AG04450 (cell line): ENCODE results near the gene APOBEC3G. TPM values are rescaled to one million over a fixed set of nuclear protein-coding genes. Genes with fewer than 3 reads are reported as not detected.
"Not testable (repeated sequence)": the region's sequence is repeated elsewhere in the genome, so short reads cannot be mapped to it uniquely, and the experiment has no call there.

Experiments used
- CTCF ChIA-PET: fragments of 300-600, 350-600 bp; formaldehyde crosslinking; extraction: SDS; loops from one replicate; lab custom pipeline; 2022; ENCODE audit warnings: antibody characterized with exemption, inconsistent platforms; lab: Charles Lee
- POLR2A ChIA-PET: fragments of 350-600 bp; formaldehyde crosslinking; extraction: SDS; loops from one replicate; lab custom pipeline; 2021; ENCODE audit warnings: antibody characterized with exemption, inconsistent platforms; lab: Yijun Ruan, JAX
- DNase-seq: peaks from one replicate; pipeline ENCODE4 v3.0.0-alpha.2; 2011; ENCODE audit warnings: low read depth, low spot score
- H3K27ac ChIP-seq: one replicate; pipeline ENCODE4 v1.5.1; 2012; ENCODE audit warnings: low read depth, low read length, control low read depth
- H3K27me3 ChIP-seq: one replicate; pipeline ENCODE4 v1.6.0; 2012; ENCODE audit warnings: low read length; ENCODE audit not compliant: control insufficient read depth, insufficient read depth
- H3K4me3 ChIP-seq: 2 replicates; pipeline ENCODE4 v1.5.1; 2011; ENCODE audit warnings: mild to moderate bottlenecking, low read depth, low read length, control low read depth
- H3K9me3 ChIP-seq: 2 replicates; pipeline ENCODE4 v1.5.1; 2012; ENCODE audit warnings: low read length; ENCODE audit not compliant: control insufficient read depth, insufficient read depth
- CTCF ChIP-seq: IDR thresholded peaks from 2 replicates; pipeline ENCODE4 v1.5.1; 2011; ENCODE audit warnings: low read depth, low read length, control low read depth, inconsistent platforms
- polyA plus RNA-seq: library from polyadenylated mRNA; depleted of rRNA; stranded (reverse); fragments of >200 nt; gene quantifications from 2 replicates; pipeline ENCODE4 v1.2.3, GENCODE V29; 2011

The APOBEC3G gene
- polyA plus RNA-seq, 1 experiment: 11.0 TPM

- DNase-seq: no peak
- POLR2A ChIA-PET: no interaction called here
- CTCF ChIA-PET: no interaction called here
Measured at GRCh38 chr22:39055658-39056057, 21.4 kb upstream of the APOBEC3G start.

GRCh38 chr22:39061290-39061689, 15.8 kb upstream of the APOBEC3G start:
- POLR2A ChIA-PET, CTCF ChIA-PET, DNase-seq, H3K4me3 ChIP-seq, H3K9me3 ChIP-seq, H3K27ac ChIP-seq: not testable (repeated sequence)
- H3K27me3 ChIP-seq: peaks cover 35% of the 10 kb centered on the region

More at GRCh38 chr22:39055658-39056057, 21.4 kb upstream of the APOBEC3G start:
- Histone ChIP-seq H3K27ac (no peak overlapping the region), H3K4me3 (no peak overlapping the region), H3K9me3 (peaks cover 12% of the 10 kb centered on the region), H3K27me3 (peaks cover 26% of the 10 kb centered on the region)
- TF ChIP-seq CTCF: no peak

DNA sequence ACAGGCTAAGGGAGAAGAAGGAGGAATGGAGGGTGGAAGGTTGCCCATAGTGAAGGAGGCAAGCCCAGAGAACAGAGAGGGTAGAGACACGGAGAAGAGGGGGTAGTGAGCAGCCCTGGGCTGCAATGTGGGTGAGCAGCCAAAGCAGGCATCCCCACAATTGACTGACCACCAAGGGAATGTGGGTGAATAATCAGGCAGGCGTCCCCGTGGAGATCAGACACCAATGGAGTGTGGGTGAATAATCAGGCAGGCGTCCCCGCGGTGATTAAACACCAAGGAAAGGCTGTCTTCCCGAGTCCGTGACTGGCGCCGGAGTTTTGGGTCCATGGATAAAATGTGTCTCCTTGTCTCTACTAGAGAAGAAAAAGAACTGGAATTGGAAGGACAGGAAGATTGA, 15.1 kb upstream of the APOBEC3G start:
- H3K27ac ChIP-seq, H3K4me3 ChIP-seq, DNase-seq, CTCF ChIA-PET, POLR2A ChIA-PET, H3K9me3 ChIP-seq: not testable (repeated sequence)
- peaks cover 35% of the 10 kb centered on the region for H3K27me3 ChIP-seq

GRCh38 chr22:39063904-39064303, 13.2 kb upstream of the APOBEC3G start:
- peaks cover 40% of the 10 kb centered on the region for H3K27me3 ChIP-seq
- DNase-seq, H3K27ac ChIP-seq, H3K4me3 ChIP-seq, POLR2A ChIA-PET, H3K9me3 ChIP-seq: not testable (repeated sequence)
- CTCF ChIA-PET: interaction anchor here (1.9 kb wide), 1 partner anchor 194 kb away, joined by 4 read pairs; no protein-coding TSS in a partner anchor

- H3K27ac ChIP-seq, POLR2A ChIA-PET, H3K4me3 ChIP-seq, DNase-seq, H3K9me3 ChIP-seq: not testable (repeated sequence)
- CTCF ChIA-PET: interaction anchor here (0.9 kb wide), 1 partner anchor 63 kb away, joined by 3 read pairs; no protein-coding TSS in a partner anchor
- peaks cover 25% of the 10 kb centered on the region for H3K27me3 ChIP-seq
Measured at GRCh38 chr22:39066442-39067276, 10.4 kb upstream of the APOBEC3G start.

DNA sequence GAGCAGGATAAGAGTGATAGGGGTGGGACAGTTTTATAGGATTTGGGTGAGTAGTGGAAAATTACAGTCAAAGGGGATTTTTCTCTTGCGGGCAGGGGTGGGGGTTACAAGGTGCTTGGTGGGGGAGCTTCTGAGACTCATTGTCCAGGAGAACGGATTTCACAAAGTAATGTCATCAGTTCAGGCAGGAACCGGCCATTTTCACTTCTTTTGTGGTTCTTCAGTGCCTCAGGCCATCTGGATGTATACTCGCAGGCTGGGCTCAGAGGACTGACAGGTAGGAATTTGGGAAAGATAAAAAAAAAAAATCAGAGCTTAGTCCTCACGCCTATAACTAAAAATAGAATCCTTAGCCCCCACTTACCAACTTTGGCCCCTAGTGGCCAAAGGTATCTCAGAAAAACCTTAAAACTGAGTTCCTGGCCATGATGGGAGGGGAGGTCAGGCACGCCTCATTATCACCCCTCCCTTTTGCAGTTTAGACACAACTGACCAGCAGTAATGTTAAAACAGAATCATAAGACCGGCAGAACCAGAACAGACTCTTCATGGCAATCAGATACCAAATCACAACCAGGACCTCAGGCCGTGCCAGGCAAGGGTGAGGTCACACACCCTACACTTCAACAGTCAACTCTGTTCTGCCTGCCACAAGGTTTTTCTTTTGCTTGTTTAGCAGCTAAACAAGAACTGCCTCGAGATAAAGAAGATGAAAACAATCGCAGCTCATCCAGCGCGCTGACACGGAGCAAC, 8.9 kb upstream of the APOBEC3G start:
- Histone ChIP-seq H3K4me3 (no peak overlapping the region), H3K27ac (no peak overlapping the region), H3K9me3 (no peaks in the 10 kb centered on the region), H3K27me3 (peaks cover 22% of the 10 kb centered on the region)
- DNase-seq: no peak
- ChIA-PET CTCF (no interaction called here), POLR2A (no interaction called here)
- TF ChIP-seq CTCF: 0 out of 2 replicates have a peak, but pooled peaks have one; percentile 4
